ENCODE data around the gene DLST. TPM values are rescaled to one million over a fixed set of nuclear protein-coding genes. Genes with fewer than 3 reads are reported as not detected.

DLST gene
- total RNA-seq, 5 donors from 2014 or later (not counting 1 experiment from before 2014, with no cell fraction given) = 88.3 to 128 (median 102) TPM

GRCh38 chr14:74846968-74847665 lies 34.6 kb upstream of the DLST start:
- WGBS (ENCODE audit: insufficient coverage) = 100% methylated on average over 1 of the region's 1 CpG
- no peaks in the 10 kb centered on the region for H3K36me3 Mint-ChIP-seq
- peaks cover 2 to 6% of the 10 kb centered on the region in 2 experiments for H3K4me1 ChIP-seq (ENCODE audit: control insufficient read depth in 1 of 2, extremely low read depth in 1 of 2, insufficient read depth in 2 of 2, low read length in 2 of 2)
- no peaks in the 10 kb centered on the region for H3K9me3 ChIP-seq
- H3K36me3 ChIP-seq (ENCODE audit: control insufficient read depth in 2 of 2, extremely low read depth in 1 of 2, insufficient read depth in 1 of 2, low read length in 1 of 2) = peaks cover 0 to 3% of the 10 kb centered on the region in 2 donors
- ATAC-seq (replicated peaks in 1 of 4) (no peak), DNase-seq (no peak)
- no peak overlapping the region for H3K27ac Mint-ChIP-seq
- H3K4me1 Mint-ChIP-seq = peaks cover 9 to 18% (median 14%) of the 10 kb centered on the region in 3 donors
- H3K27me3 ChIP-seq (replicated peaks in 1 of 2; ENCODE audit: control insufficient read depth in 2 of 2, extremely low read depth in 1 of 2, insufficient read depth in 2 of 2, low read length in 1 of 2) = no peaks in the 10 kb centered on the region
- ChIA-PET POLR2A (no interaction called here), CTCF (interaction anchor here in 1 of 2 donors (0.6 to 1.4 kb wide), 2 partner anchors 13 to 245 kb away, joined by 3 to 5 read pairs; no protein-coding TSS in a partner anchor)
- H3K9me3 Mint-ChIP-seq = no peaks in the 10 kb centered on the region
- no peak overlapping the region for H3K27ac ChIP-seq (ENCODE audit: low read length)
- H3K4me3 Mint-ChIP-seq = no peak overlapping the region
- no peak overlapping the region for H3K4me3 ChIP-seq (ENCODE audit: control insufficient read depth in 1 of 2, extremely low read depth in 1 of 2, low read length in 1 of 2)
- no peaks in the 10 kb centered on the region for H3K27me3 Mint-ChIP-seq

- Mint-ChIP-seq H3K27ac (no peak overlapping the region), H3K9me3 (no peaks in the 10 kb centered on the region), H3K27me3 (no peaks in the 10 kb centered on the region), H3K36me3 (no peaks in the 10 kb centered on the region), H3K4me3 (no peak overlapping the region), H3K4me1 (peaks cover 16 to 22% (median 20%) of the 10 kb centered on the region in 3 donors)
- Histone ChIP-seq H3K36me3 (ENCODE audit: control insufficient read depth in 2 of 2, extremely low read depth in 1 of 2, insufficient read depth in 1 of 2, low read length in 1 of 2) (peaks cover 0 to 3% of the 10 kb centered on the region in 2 donors), H3K27ac (ENCODE audit: low read length) (no peak overlapping the region), H3K4me3 (ENCODE audit: control insufficient read depth in 1 of 2, extremely low read depth in 1 of 2, low read length in 1 of 2) (no peak overlapping the region), H3K27me3 (replicated peaks in 1 of 2; ENCODE audit: control insufficient read depth in 2 of 2, extremely low read depth in 1 of 2, insufficient read depth in 2 of 2, low read length in 1 of 2) (no peaks in the 10 kb centered on the region), H3K4me1 (ENCODE audit: control insufficient read depth in 1 of 2, extremely low read depth in 1 of 2, insufficient read depth in 2 of 2, low read length in 2 of 2) (peaks cover 5 to 6% of the 10 kb centered on the region in 2 experiments), H3K9me3 (no peaks in the 10 kb centered on the region)
- no CpG with 5 or more reads among the region's 2 CpGs for WGBS (ENCODE audit: insufficient coverage)
- ATAC-seq (replicated peaks in 1 of 4) = no peak
- DNase-seq = no peak
- ChIA-PET CTCF (interaction anchor here (0.7 kb wide), 2 partner anchors 11 to 26 kb away, joined by 3 read pairs; no protein-coding TSS in a partner anchor), POLR2A (interaction anchor here (0.6 to 0.7 kb wide), 2 partner anchors 12 to 14 kb away, joined by 3 to 11 read pairs; no protein-coding TSS in a partner anchor)
These were observed 32.9 kb upstream of the DLST start for GRCh38 chr14:74848768-74849167.

GRCh38 chr14:74852922-74853530 lies 28.7 kb upstream of the DLST start:
- ChIA-PET POLR2A (interaction anchor here in 1 of 2 donors (0.6 kb wide), 1 partner anchor 12 kb away, joined by 3 read pairs; no protein-coding TSS in a partner anchor), CTCF (interaction anchor here in 1 of 2 donors (0.6 to 2.5 kb wide), 5 partner anchors 9 to 829 kb away, joined by 3 to 10 read pairs (median 3); no protein-coding TSS in a partner anchor)
- no peak for DNase-seq
- Mint-ChIP-seq H3K36me3 (peaks cover 6% of the 10 kb centered on the region), H3K4me3 (peak overlapping the region in 1 of 3 donors; percentile 10), H3K9me3 (no peaks in the 10 kb centered on the region), H3K27me3 (no peaks in the 10 kb centered on the region), H3K4me1 (peaks cover 26 to 37% (median 27%) of the 10 kb centered on the region in 3 donors), H3K27ac (peak overlapping the region; percentile 19 to 58)
- 100% methylated on average over 1 of the region's 2 CpGs for WGBS (ENCODE audit: insufficient coverage)
- Histone ChIP-seq H3K4me1 (ENCODE audit: control insufficient read depth in 1 of 2, extremely low read depth in 1 of 2, insufficient read depth in 2 of 2, low read length in 2 of 2) (peaks cover 11% of the 10 kb centered on the region in 2 experiments), H3K4me3 (ENCODE audit: control insufficient read depth in 1 of 2, extremely low read depth in 1 of 2, low read length in 1 of 2) (no peak overlapping the region), H3K27me3 (replicated peaks in 1 of 2; ENCODE audit: control insufficient read depth in 2 of 2, extremely low read depth in 1 of 2, insufficient read depth in 2 of 2, low read length in 1 of 2) (no peaks in the 10 kb centered on the region), H3K36me3 (ENCODE audit: control insufficient read depth in 2 of 2, extremely low read depth in 1 of 2, insufficient read depth in 1 of 2, low read length in 1 of 2) (peaks cover 0 to 4% of the 10 kb centered on the region in 2 donors), H3K27ac (ENCODE audit: low read length) (no peak overlapping the region), H3K9me3 (no peaks in the 10 kb centered on the region)
- peak; percentile 37 to 51 (median 50) for ATAC-seq (replicated peaks in 1 of 4)

- peak; percentile 32 to 65 (median 62) for ATAC-seq (replicated peaks in 1 of 4)
- Mint-ChIP-seq H3K27me3 (no peaks in the 10 kb centered on the region), H3K4me1 (peaks cover 26 to 37% (median 27%) of the 10 kb centered on the region in 3 donors), H3K4me3 (peak overlapping the region in 1 of 3 donors; percentile 10), H3K36me3 (peaks cover 6% of the 10 kb centered on the region), H3K27ac (peak overlapping the region in 1 of 2 donors; percentile 58), H3K9me3 (no peaks in the 10 kb centered on the region)
- Histone ChIP-seq H3K4me3 (ENCODE audit: control insufficient read depth in 1 of 2, extremely low read depth in 1 of 2, low read length in 1 of 2) (no peak overlapping the region), H3K36me3 (ENCODE audit: control insufficient read depth in 2 of 2, extremely low read depth in 1 of 2, insufficient read depth in 1 of 2, low read length in 1 of 2) (peaks cover 0 to 5% of the 10 kb centered on the region in 2 donors), H3K4me1 (ENCODE audit: control insufficient read depth in 1 of 2, extremely low read depth in 1 of 2, insufficient read depth in 2 of 2, low read length in 2 of 2) (peaks cover 11% of the 10 kb centered on the region in 2 experiments), H3K9me3 (no peaks in the 10 kb centered on the region), H3K27me3 (replicated peaks in 1 of 2; ENCODE audit: control insufficient read depth in 2 of 2, extremely low read depth in 1 of 2, insufficient read depth in 2 of 2, low read length in 1 of 2) (no peaks in the 10 kb centered on the region), H3K27ac (ENCODE audit: low read length) (no peak overlapping the region)
- DNase-seq = no peak
- WGBS (ENCODE audit: insufficient coverage) = no CpG with 5 or more reads among the region's 4 CpGs
- POLR2A ChIA-PET = interaction anchor here in 1 of 2 donors (0.6 kb wide), 1 partner anchor 11 kb away, joined by 3 read pairs; no protein-coding TSS in a partner anchor
- CTCF ChIA-PET = interaction anchor here (0.6 to 2.5 kb wide), 7 partner anchors 8 to 828 kb away, joined by 3 to 10 read pairs (median 3); no protein-coding TSS in a partner anchor
These were observed 28.1 kb upstream of the DLST start for GRCh38 chr14:74853581-74853980.

- POLR2A ChIA-PET = interaction anchor here in 1 of 2 donors (0.9 kb wide), 1 partner anchor 50 kb away, joined by 3 read pairs; no protein-coding TSS in a partner anchor
- H3K4me3 ChIP-seq (ENCODE audit: control insufficient read depth in 1 of 2, extremely low read depth in 1 of 2, low read length in 1 of 2) = no peak overlapping the region
- no peak overlapping the region for H3K27ac Mint-ChIP-seq
- H3K4me1 Mint-ChIP-seq = peaks cover 26 to 34% (median 27%) of the 10 kb centered on the region in 3 donors
- H3K9me3 Mint-ChIP-seq = no peaks in the 10 kb centered on the region
- WGBS (ENCODE audit: insufficient coverage) = 91% methylated on average over 3 of the region's 7 CpGs
- H3K9me3 ChIP-seq = no peaks in the 10 kb centered on the region
- no peak for DNase-seq
- peaks cover 0 to 5% of the 10 kb centered on the region in 2 donors for H3K36me3 ChIP-seq (ENCODE audit: control insufficient read depth in 2 of 2, extremely low read depth in 1 of 2, insufficient read depth in 1 of 2, low read length in 1 of 2)
- no peak for ATAC-seq (replicated peaks in 1 of 4)
- CTCF ChIA-PET = interaction anchor here in 1 of 2 donors (0.5 to 1.2 kb wide), 4 partner anchors 16 to 75 kb away, joined by 3 to 5 read pairs (median 4); no protein-coding TSS in a partner anchor
- no peak overlapping the region for H3K4me3 Mint-ChIP-seq
- no peak overlapping the region for H3K27ac ChIP-seq (ENCODE audit: low read length)
- no peaks in the 10 kb centered on the region for H3K27me3 Mint-ChIP-seq
- peaks cover 6% of the 10 kb centered on the region for H3K36me3 Mint-ChIP-seq
- H3K27me3 ChIP-seq (replicated peaks in 1 of 2; ENCODE audit: control insufficient read depth in 2 of 2, extremely low read depth in 1 of 2, insufficient read depth in 2 of 2, low read length in 1 of 2) = no peaks in the 10 kb centered on the region
- peaks cover 11% of the 10 kb centered on the region in 2 experiments for H3K4me1 ChIP-seq (ENCODE audit: control insufficient read depth in 1 of 2, extremely low read depth in 1 of 2, insufficient read depth in 2 of 2, low read length in 2 of 2)
These were observed 26.7 kb upstream of the DLST start for GRCh38 chr14:74855021-74855420.

GRCh38 chr14:74855945-74856344 lies 25.8 kb upstream of the DLST start:
- H3K27ac ChIP-seq (ENCODE audit: low read length) = no peak overlapping the region
- 66% methylated on average over 3 of the region's 4 CpGs for WGBS (ENCODE audit: insufficient coverage)
- H3K9me3 Mint-ChIP-seq = no peaks in the 10 kb centered on the region
- no peak for DNase-seq
- no peaks in the 10 kb centered on the region for H3K27me3 Mint-ChIP-seq
- POLR2A ChIA-PET = no interaction called here
- CTCF ChIA-PET = interaction anchor here (0.6 to 6.4 kb wide), 2 partner anchors 27 to 50 kb away, joined by 5 to 166 read pairs; no protein-coding TSS in a partner anchor
- H3K36me3 Mint-ChIP-seq = peaks cover 6% of the 10 kb centered on the region
- H3K27me3 ChIP-seq (replicated peaks in 1 of 2; ENCODE audit: control insufficient read depth in 2 of 2, extremely low read depth in 1 of 2, insufficient read depth in 2 of 2, low read length in 1 of 2) = no peaks in the 10 kb centered on the region
- no peak for ATAC-seq (replicated peaks in 1 of 4)
- H3K36me3 ChIP-seq (ENCODE audit: control insufficient read depth in 2 of 2, extremely low read depth in 1 of 2, insufficient read depth in 1 of 2, low read length in 1 of 2) = peaks cover 0 to 5% of the 10 kb centered on the region in 2 donors
- peaks cover 31 to 38% (median 33%) of the 10 kb centered on the region in 3 donors for H3K4me1 Mint-ChIP-seq
- H3K4me3 Mint-ChIP-seq = no peak overlapping the region
- peaks cover 11 to 18% of the 10 kb centered on the region in 2 experiments for H3K4me1 ChIP-seq (ENCODE audit: control insufficient read depth in 1 of 2, extremely low read depth in 1 of 2, insufficient read depth in 2 of 2, low read length in 2 of 2)
- H3K9me3 ChIP-seq = no peaks in the 10 kb centered on the region
- H3K4me3 ChIP-seq (ENCODE audit: control insufficient read depth in 1 of 2, extremely low read depth in 1 of 2, low read length in 1 of 2) = no peak overlapping the region
- H3K27ac Mint-ChIP-seq = no peak overlapping the region
